ENCODE data around the gene FBXL20. TPM values are rescaled to one million over a fixed set of nuclear protein-coding genes. Genes with fewer than 3 reads are reported as not detected.

The FBXL20 gene
- polyA plus RNA-seq, 1 donor (not counting 4 experiments of a cell fraction or from before 2014, with no cell fraction given): 4.9 TPM

DNA sequence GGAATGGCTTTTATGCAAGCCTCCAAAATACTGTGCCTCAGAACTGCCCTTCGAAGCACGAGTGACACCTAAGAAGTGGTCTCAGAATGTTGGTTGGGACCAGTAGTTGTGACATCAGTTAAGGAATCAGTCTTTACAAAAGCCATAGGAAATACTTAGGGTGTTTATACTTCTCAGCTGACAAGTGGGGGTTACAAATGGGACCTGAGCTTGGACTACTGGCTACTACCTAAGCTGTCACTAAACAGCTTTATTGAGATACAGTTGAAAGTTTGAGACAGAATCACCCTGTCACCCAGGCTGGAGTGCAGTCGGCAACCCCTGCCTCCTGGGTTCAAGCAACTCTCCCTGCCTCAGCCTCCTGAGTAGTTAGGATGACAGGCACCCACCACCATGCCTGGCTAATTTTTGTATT lies 196.3 kb downstream of the FBXL20 start:
- Histone ChIP-seq H3K36me3 (ENCODE audit: control insufficient read depth in 2 of 2, extremely low read depth in 1 of 2, insufficient read depth in 2 of 2, low read length in 2 of 2) (peaks cover 22 to 31% of the 10 kb centered on the region in 2 experiments), H3K4me2 (ENCODE audit: control insufficient read depth, extremely low read depth, insufficient read depth, low read depth, low read length) (no peak overlapping the region), H3K9me3 (ENCODE audit: control insufficient read depth, low read depth, low read length) (no peaks in the 10 kb centered on the region), H3K4me1 (ENCODE audit: control insufficient read depth, extremely low read depth, insufficient read depth, low read length) (peaks cover 20% of the 10 kb centered on the region), H4K20me1 (ENCODE audit: control insufficient read depth, extremely low read depth, insufficient read depth, low read length) (peaks cover 14% of the 10 kb centered on the region), H2AFZ (ENCODE audit: control insufficient read depth, low read length) (no peak overlapping the region), H3K79me2 (ENCODE audit: control insufficient read depth, insufficient read depth, low read length) (peaks cover 28% of the 10 kb centered on the region), H3K27ac (ENCODE audit: control insufficient read depth, insufficient read depth, low read length) (no peak overlapping the region), H3K9me1 (ENCODE audit: control insufficient read depth, extremely low read depth, insufficient read depth, low read length) (no peaks in the 10 kb centered on the region), H3K9ac (ENCODE audit: control insufficient read depth, extremely low read depth, insufficient read depth, low read length) (no peak overlapping the region), H3K4me3 (ENCODE audit: control insufficient read depth in 2 of 3, extremely low read depth in 1 of 3, insufficient read depth in 2 of 3, low read depth in 1 of 3, low read length in 3 of 3) (no peak overlapping the region), H3K27me3 (ENCODE audit: control insufficient read depth, extremely low read depth, insufficient read depth, low read length) (peaks cover 16% of the 10 kb centered on the region)
- TF ChIP-seq EZH2 (IDR thresholded peaks at IDR 0.05; ENCODE audit: low read length) (no peak), CTCF (optimal IDR thresholded peaks at IDR 0.05 in 1 of 3, IDR thresholded peaks at IDR 0.05 in 1 of 3, conservative IDR thresholded peaks at IDR 0.05 in 1 of 3; ENCODE audit: extremely low read depth in 1 of 3, insufficient read depth in 2 of 3, low read length in 3 of 3) (no peak)
- dilution Hi-C loops (cut with MboI; ENCODE audit: extremely low pct_ligation_motif_present, low sequenced_read_pairs): no loop called here
- FAIRE-seq (no peak), DNase-seq (ENCODE audit: low read depth, low spot score) (no peak)

DNA sequence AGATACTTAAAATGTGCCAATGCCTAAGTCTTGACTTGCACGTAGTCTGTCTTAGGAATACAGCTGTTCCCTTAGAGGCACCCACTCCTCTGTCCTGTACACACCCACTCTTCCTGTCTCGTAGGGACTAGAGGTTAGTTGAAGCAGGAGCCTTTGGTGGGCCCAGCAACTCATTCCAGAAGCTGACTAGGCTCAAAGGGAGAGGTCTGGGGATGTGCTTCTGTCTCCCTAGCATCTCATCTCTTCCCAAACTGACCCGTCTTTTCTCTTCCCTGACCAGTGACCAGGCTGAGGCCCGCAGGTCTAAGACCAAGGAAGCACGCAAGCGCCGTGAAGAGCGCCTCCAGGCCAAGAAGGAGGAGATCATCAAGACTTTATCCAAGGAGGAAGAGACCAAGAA lies 197.2 kb downstream of the FBXL20 start:
- no peak overlapping the region for H3K4me3 ChIP-seq (ENCODE audit: control insufficient read depth in 2 of 3, extremely low read depth in 1 of 3, insufficient read depth in 2 of 3, low read depth in 1 of 3, low read length in 3 of 3)
- dilution Hi-C loops (cut with MboI; ENCODE audit: extremely low pct_ligation_motif_present, low sequenced_read_pairs): no loop called here
- no peaks in the 10 kb centered on the region for H3K9me1 ChIP-seq (ENCODE audit: control insufficient read depth, extremely low read depth, insufficient read depth, low read length)
- no peak overlapping the region for H3K9ac ChIP-seq (ENCODE audit: control insufficient read depth, extremely low read depth, insufficient read depth, low read length)
- H2AFZ ChIP-seq (ENCODE audit: control insufficient read depth, low read length): no peak overlapping the region
- peaks cover 29% of the 10 kb centered on the region for H3K79me2 ChIP-seq (ENCODE audit: control insufficient read depth, insufficient read depth, low read length)
- no peaks in the 10 kb centered on the region for H3K9me3 ChIP-seq (ENCODE audit: control insufficient read depth, low read depth, low read length)
- TF ChIP-seq EZH2 (IDR thresholded peaks at IDR 0.05; ENCODE audit: low read length) (no peak), CTCF (optimal IDR thresholded peaks at IDR 0.05 in 1 of 3, IDR thresholded peaks at IDR 0.05 in 1 of 3, conservative IDR thresholded peaks at IDR 0.05 in 1 of 3; ENCODE audit: extremely low read depth in 1 of 3, insufficient read depth in 2 of 3, low read length in 3 of 3) (no peak)
- H3K36me3 ChIP-seq (ENCODE audit: control insufficient read depth in 2 of 2, extremely low read depth in 1 of 2, insufficient read depth in 2 of 2, low read length in 2 of 2): peaks cover 22 to 31% of the 10 kb centered on the region in 2 experiments
- no peak overlapping the region for H3K4me2 ChIP-seq (ENCODE audit: control insufficient read depth, extremely low read depth, insufficient read depth, low read depth, low read length)
- H3K27me3 ChIP-seq (ENCODE audit: control insufficient read depth, extremely low read depth, insufficient read depth, low read length): peaks cover 9% of the 10 kb centered on the region
- peaks cover 16% of the 10 kb centered on the region for H3K4me1 ChIP-seq (ENCODE audit: control insufficient read depth, extremely low read depth, insufficient read depth, low read length)
- H4K20me1 ChIP-seq (ENCODE audit: control insufficient read depth, extremely low read depth, insufficient read depth, low read length): peaks cover 14% of the 10 kb centered on the region
- H3K27ac ChIP-seq (ENCODE audit: control insufficient read depth, insufficient read depth, low read length): no peak overlapping the region
- DNase-seq (ENCODE audit: low read depth, low spot score) (no peak), FAIRE-seq (no peak)

Other genes with a start within 250 kb of the FBXL20 start
- gene PLXDC1, start 250.0 kb downstream of the FBXL20 start, polyA plus RNA-seq: 0.06 to 0.35 TPM (median 0.33 TPM) in 3 replicates
- gene ARL5C, start 235.5 kb downstream of the FBXL20 start, polyA plus RNA-seq: not detected in 3 replicates
- gene CACNB1, start 204.0 kb downstream of the FBXL20 start, polyA plus RNA-seq: 3.7 to 7.0 TPM (median 4.0 TPM) in 3 replicates
- 1,747 to 2,007 TPM (median 1,957 TPM) in 3 replicates for gene RPL19, start 201.3 kb downstream of the FBXL20 start, polyA plus RNA-seq
- not detected in 3 replicates for gene STAC2, start 175.7 kb downstream of the FBXL20 start, polyA plus RNA-seq
- gene MED1, start 49.6 kb upstream of the FBXL20 start, polyA plus RNA-seq: 26.7 to 31.1 TPM (median 27.1 TPM) in 3 replicates
- gene CDK12, start 59.9 kb upstream of the FBXL20 start, polyA plus RNA-seq: 25.7 to 26.6 TPM (median 26.2 TPM) in 3 replicates
- gene NEUROD2, start 206.3 kb upstream of the FBXL20 start, polyA plus RNA-seq: not detected in 3 replicates
- gene PPP1R1B, start 225.3 kb upstream of the FBXL20 start, polyA plus RNA-seq: 0.14 to 0.35 TPM (median 0.18 TPM) in 3 replicates
- 29.0 to 39.6 TPM (median 33.9 TPM) in 3 replicates for gene STARD3, start 235.5 kb upstream of the FBXL20 start, polyA plus RNA-seq